Activated CD8-positive, alpha-beta T cell treated with anti-CD3 and anti-CD28 coated beads for 36 hours (primary cell): Measurements from ENCODE around the gene KAT2A. TPM values are rescaled to one million over a fixed set of nuclear protein-coding genes. Genes with fewer than 3 reads are reported as not detected.

Experiments used
- ATAC-seq: fragments of 200-7000 bp; cut with Tn5 transposase; one replicate; pipeline ENCODE4 v1.10.0; 2021; ENCODE audit warnings: mild to moderate bottlenecking, moderate library complexity
- CTCF ChIA-PET: fragments of 350-600 bp; sonication (Branson Sonifier 250); formaldehyde crosslinking; loops from one replicate; lab custom pipeline; 2021; ENCODE audit warnings: antibody characterized with exemption; lab: Charles Lee
- POLR2A ChIA-PET: fragments of 350-600 bp; sonication (Branson Sonifier 250); formaldehyde crosslinking; loops from one replicate; lab custom pipeline; 2021; ENCODE audit warnings: antibody characterized with exemption; lab: Charles Lee
- DNase-seq: peaks from one replicate; pipeline ENCODE4 v3.0.0-alpha.2; 2020
- H3K27ac Mint-ChIP-seq: one replicate; pipeline ENCODE4 v1.8.0; 2021; ENCODE audit warnings: mild to moderate bottlenecking, mixed read lengths
- H3K27me3 Mint-ChIP-seq: one replicate; pipeline ENCODE4 v1.8.0; 2021; ENCODE audit warnings: mixed read lengths
- H3K36me3 Mint-ChIP-seq: one replicate; pipeline ENCODE4 v1.8.0; 2021; ENCODE audit warnings: low read depth, mixed read lengths
- H3K4me1 Mint-ChIP-seq: one replicate; pipeline ENCODE4 v1.8.0; 2021; ENCODE audit warnings: low read depth, mixed read lengths
- H3K4me3 Mint-ChIP-seq: one replicate; pipeline ENCODE4 v1.8.0; 2021; ENCODE audit warnings: mild to moderate bottlenecking, moderate library complexity, mixed read lengths
- H3K9me3 Mint-ChIP-seq: one replicate; pipeline ENCODE4 v1.8.0; 2021; ENCODE audit warnings: mixed read lengths
- CTCF ChIP-seq: fragments of 200-600 bp; IDR thresholded peaks from one replicate; pipeline ENCODE4 v1.8.0; 2022; ENCODE audit warnings: antibody characterized with exemption, mild to moderate bottlenecking
- intact Hi-C: fragments of 100-400 bp; cut with micrococcal nuclease; formaldehyde crosslinking; loops from one replicate; pipeline ENCODE4 v1.10.0; 2022
- total RNA-seq, 2 experiments: library from RNA; stranded (reverse); gene quantifications; one replicate each; pipeline ENCODE4 v1.2.3, GENCODE V29; 2021

The KAT2A gene
- total RNA-seq, 2 experiments from 2014 or later: 49.2 to 50.2 TPM

DNA sequence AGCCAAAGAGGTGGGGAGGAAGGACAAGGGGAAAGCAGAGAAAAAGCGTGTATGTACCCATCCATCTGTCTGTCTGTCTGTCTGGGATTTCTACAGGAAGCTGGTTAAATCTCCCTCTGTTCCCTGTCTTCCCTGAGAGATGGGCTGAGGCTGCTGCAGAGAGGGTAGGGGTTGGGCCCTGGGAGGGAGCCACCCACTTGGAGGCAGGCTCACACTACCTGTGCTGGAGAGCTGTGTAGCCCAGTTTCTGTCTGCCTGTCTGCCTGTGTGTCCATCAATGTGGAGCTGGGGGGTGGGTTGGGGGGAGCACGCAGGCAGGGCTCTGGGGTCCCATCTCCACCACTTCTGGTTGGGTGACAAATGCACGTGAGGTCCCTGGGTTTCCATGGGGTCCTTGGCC lies 52.2 kb downstream of the KAT2A start:
- ChIA-PET POLR2A (no interaction called here), CTCF (interaction anchor here (2.1 to 6.0 kb wide), 4 partner anchors 13 to 52 kb away, joined by 11 to 72 read pairs (median 26); partner anchors contain the start of genes KAT2A and ZNF385C)
- H3K27me3 Mint-ChIP-seq: peaks cover 7% of the 10 kb centered on the region
- H3K4me1 Mint-ChIP-seq: peaks cover 23% of the 10 kb centered on the region
- H3K4me3 Mint-ChIP-seq: no peak overlapping the region
- no peaks in the 10 kb centered on the region for H3K36me3 Mint-ChIP-seq
- ATAC-seq: no peak
- H3K9me3 Mint-ChIP-seq: no peaks in the 10 kb centered on the region
- TF ChIP-seq CTCF: no peak
- no peak overlapping the region for H3K27ac Mint-ChIP-seq
- no peak for DNase-seq
- intact Hi-C loops: no loop called here

GRCh38 chr17:42067371-42068091 lies 53.6 kb downstream of the KAT2A start:
- Mint-ChIP-seq H3K4me1 (peaks cover 30% of the 10 kb centered on the region), H3K27me3 (peaks cover 2% of the 10 kb centered on the region), H3K4me3 (no peak overlapping the region), H3K27ac (no peak overlapping the region), H3K9me3 (no peaks in the 10 kb centered on the region), H3K36me3 (no peaks in the 10 kb centered on the region)
- TF ChIP-seq CTCF: peak; percentile 90
- DNase-seq (peak; percentile 84), ATAC-seq (peak; percentile 43)
- POLR2A ChIA-PET: interaction anchor here (0.7 to 1.4 kb wide), 3 partner anchors 36 to 336 kb away, joined by 3 to 5 read pairs (median 3); partner anchors contain the start of gene DHX58
- intact Hi-C loops: loop anchor here (2.0 kb wide), 1 partner anchor 49 kb away; no protein-coding TSS in a partner anchor
- CTCF ChIA-PET: interaction anchor here (0.7 to 6.0 kb wide), 23 partner anchors 9 to 339 kb away, joined by 3 to 72 read pairs (median 6); partner anchors contain the start of genes DHX58, DNAJC7, KAT2A and KCNH4

- peak; percentile 29 for ATAC-seq
- no peaks in the 10 kb centered on the region for H3K36me3 Mint-ChIP-seq
- ChIA-PET POLR2A (interaction anchor here (1.1 to 1.7 kb wide), 5 partner anchors 9 to 53 kb away, joined by 3 to 5 read pairs (median 4); partner anchors contain the start of gene DNAJC7), CTCF (interaction anchor here (1.1 to 6.0 kb wide), 19 partner anchors 9 to 157 kb away, joined by 3 to 72 read pairs (median 6); partner anchors contain the start of genes C17orf113, DHX58, DNAJC7 and ODAD4)
- H3K4me1 Mint-ChIP-seq: peaks cover 19% of the 10 kb centered on the region
- no peaks in the 10 kb centered on the region for H3K27me3 Mint-ChIP-seq
- intact Hi-C loops: no loop called here
- peak overlapping the region; percentile 64 for H3K27ac Mint-ChIP-seq
- peak; percentile 31 for DNase-seq
- no peaks in the 10 kb centered on the region for H3K9me3 Mint-ChIP-seq
- TF ChIP-seq CTCF: no peak
- H3K4me3 Mint-ChIP-seq: no peak overlapping the region
Observed at GRCh38 chr17:42065201-42065600, 56.0 kb downstream of the KAT2A start.

Other genes starting within 250 kb of the KAT2A start
- 100 to 1,000 TPM; 185 to 186 TPM for gene ACLY, start 202.4 kb downstream of the KAT2A start, total RNA-seq
- 1 to 10 TPM in 1 of 2 experiments, under 1 TPM in 1; 0.81 to 1.4 TPM for gene ODAD4, start 190.8 kb downstream of the KAT2A start, total RNA-seq
- 10 to 100 TPM; 50.1 to 54.5 TPM for gene CNP, start 154.6 kb downstream of the KAT2A start, total RNA-seq
- gene DNAJC7, start 103.9 kb downstream of the KAT2A start, total RNA-seq: 10 to 100 TPM; 86.7 to 90.3 TPM
- 10 to 100 TPM; 13.8 to 15.0 TPM for gene NKIRAS2, start 101.3 kb downstream of the KAT2A start, total RNA-seq
- under 1 TPM; 0.72 to 0.77 TPM for gene C17orf113, start 70.8 kb downstream of the KAT2A start, total RNA-seq
- 1 to 10 TPM; 1.3 TPM for gene ZNF385C, start 22.9 kb downstream of the KAT2A start, total RNA-seq
- gene DHX58, start 8.7 kb downstream of the KAT2A start, total RNA-seq: 10 to 100 TPM; 31.7 to 36.2 TPM
- under 1 TPM in 1 of 2 experiments, not detected in 1; 0.41 TPM for gene HSPB9, start 1.4 kb upstream of the KAT2A start, total RNA-seq
- 10 to 100 TPM; 30.7 to 32.5 TPM for gene RAB5C, start 33.6 kb upstream of the KAT2A start, total RNA-seq
- under 1 TPM; 0.38 to 0.43 TPM for gene KCNH4, start 59.8 kb upstream of the KAT2A start, total RNA-seq
- gene HCRT, start 64.1 kb upstream of the KAT2A start, total RNA-seq: not detected
- gene GHDC, start 73.1 kb upstream of the KAT2A start, total RNA-seq: 10 to 100 TPM; 12.3 to 14.9 TPM
- gene STAT5B, start 155.0 kb upstream of the KAT2A start, total RNA-seq: 100 to 1,000 TPM; 128 to 129 TPM
- gene STAT5A, start 167.1 kb upstream of the KAT2A start, total RNA-seq: 100 to 1,000 TPM; 163 to 190 TPM